ENCODE measurements around the gene GFER. TPM values are rescaled to one million over a fixed set of nuclear protein-coding genes. Genes with fewer than 3 reads are reported as not detected.

Gene GFER
- total and polyA plus RNA-seq, 3 donors from 2014 or later: 25.7 to 40.0 (median 25.8) TPM

GRCh38 chr16:1990101-1990350 lies 6.0 kb downstream of the GFER start:
- WGBS, 2 donors: 1% methylated on average over 25 of the region's 25 CpGs; no CpG with 5 or more reads in 1 of the 2 donors

GRCh38 chr16:1990351-1991134 lies 6.5 kb downstream of the GFER start:
- no peak overlapping the region for H3K27ac ChIP-seq
- peak overlapping the region; percentile 26 to 52 for H3K4me3 ChIP-seq
- WGBS, 2 donors: 1 to 3% methylated on average over 22 to 46 of the region's 50 CpGs

More at GRCh38 chr16:1990101-1990350, 6.0 kb downstream of the GFER start:
- H3K27me3 ChIP-seq: no peaks in the 10 kb centered on the region
- intact Hi-C loops (cut with DNase I; ENCODE audit: low total_unique reads): no loop called here
- H3K9me3 ChIP-seq: no peaks in the 10 kb centered on the region
- TF ChIP-seq CTCF (IDR thresholded peaks at IDR 0.05) (no peak), POLR2A (IDR thresholded peaks at IDR 0.05) (no peak)
- no peaks in the 10 kb centered on the region for H3K36me3 ChIP-seq (ENCODE audit: low read depth, missing control alignments)
- H3K4me1 ChIP-seq: peaks cover 17% of the 10 kb centered on the region
- H3K27ac ChIP-seq: no peak overlapping the region
- peak overlapping the region; percentile 26 to 52 for H3K4me3 ChIP-seq
- no peak for DNase-seq

GRCh38 chr16:1991135-1991551 lies 7.2 kb downstream of the GFER start:
- H3K9me3 ChIP-seq: no peaks in the 10 kb centered on the region
- no peak overlapping the region for H3K27ac ChIP-seq
- WGBS, 2 donors: 6 to 11% methylated on average over 14 to 18 of the region's 18 CpGs
- TF ChIP-seq CTCF (IDR thresholded peaks at IDR 0.05) (no peak), POLR2A (IDR thresholded peaks at IDR 0.05) (no peak)
- H3K27me3 ChIP-seq: no peaks in the 10 kb centered on the region
- peak overlapping the region in 1 of 2 donors; percentile 52 for H3K4me3 ChIP-seq
- no peak for DNase-seq
- intact Hi-C loops (cut with DNase I; ENCODE audit: low total_unique reads): no loop called here
- H3K4me1 ChIP-seq: peaks cover 13% of the 10 kb centered on the region
- no peaks in the 10 kb centered on the region for H3K36me3 ChIP-seq (ENCODE audit: low read depth, missing control alignments)

More at GRCh38 chr16:1990351-1991134, 6.5 kb downstream of the GFER start:
- no peak for TF ChIP-seq CTCF (IDR thresholded peaks at IDR 0.05)
- no peak for TF ChIP-seq POLR2A (IDR thresholded peaks at IDR 0.05)
- intact Hi-C loops (cut with DNase I; ENCODE audit: low total_unique reads): no loop called here
- DNase-seq: no peak
- Histone ChIP-seq H3K9me3 (no peaks in the 10 kb centered on the region), H3K4me1 (peaks cover 13% of the 10 kb centered on the region), H3K27me3 (no peaks in the 10 kb centered on the region), H3K36me3 (ENCODE audit: low read depth, missing control alignments) (no peaks in the 10 kb centered on the region)

GRCh38 chr16:1991588-1991947 lies 7.6 kb downstream of the GFER start:
- TF ChIP-seq CTCF (IDR thresholded peaks at IDR 0.05) (no peak), POLR2A (IDR thresholded peaks at IDR 0.05) (no peak)
- Histone ChIP-seq H3K27ac (no peak overlapping the region), H3K4me1 (peaks cover 13% of the 10 kb centered on the region), H3K4me3 (peak overlapping the region; percentile 16 to 46), H3K27me3 (no peaks in the 10 kb centered on the region), H3K36me3 (ENCODE audit: low read depth, missing control alignments) (no peaks in the 10 kb centered on the region), H3K9me3 (no peaks in the 10 kb centered on the region)
- intact Hi-C loops (cut with DNase I; ENCODE audit: low total_unique reads): no loop called here
- no peak for DNase-seq
- 15 to 16% methylated on average over 14 to 22 of the region's 22 CpGs for WGBS, 2 donors

Measured in testis (tissue), 3 donors.